Astrocyte of the cerebellum (primary cell): ENCODE data around the gene AP5Z1.

Experiments used
- DNase-seq: peaks from one replicate; pipeline ENCODE4 v3.0.0-alpha.2; 2011; ENCODE audit warnings: low read depth
- H3K4me3 ChIP-seq: 2 replicates; pipeline ENCODE4 v1.5.1; 2011; ENCODE audit warnings: mild to moderate bottlenecking, low read depth, low read length, moderate library complexity
- CTCF ChIP-seq: IDR thresholded peaks from 2 replicates; pipeline ENCODE4 v1.5.1; 2012; ENCODE audit warnings: low read length, low read depth, moderate library complexity, mild to moderate bottlenecking; ENCODE audit errors: missing control alignments
- in situ Hi-C: cut with HindIII; loops from 2 replicates; pipeline ENCODE4 v1.10.0; 2017; ENCODE audit warnings: low sequenced_read_pairs

AP5Z1 gene

DNA sequence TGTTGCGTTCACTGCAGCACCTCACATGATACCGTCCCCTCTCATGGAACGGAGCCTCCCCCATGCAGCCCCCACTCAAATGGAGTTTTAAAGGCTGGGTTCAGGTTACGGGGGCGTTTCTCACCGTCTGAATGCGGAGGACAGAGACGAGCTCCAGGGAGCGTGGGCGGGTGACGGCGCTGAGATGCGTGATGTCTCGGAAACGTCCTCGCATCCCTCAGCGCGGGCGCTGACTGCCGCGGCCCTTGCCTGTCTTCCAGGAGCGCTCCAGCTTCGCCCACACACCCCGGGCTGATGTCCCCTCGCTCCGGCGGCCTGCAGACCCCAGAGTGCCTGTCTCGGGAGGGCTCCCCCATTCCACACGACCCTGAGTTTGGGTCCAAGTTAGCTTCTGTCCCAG is 16.6 kb upstream of the AP5Z1 start:
- TF ChIP-seq CTCF = no peak
- in situ Hi-C loops = no loop called here
- no peak for DNase-seq
- H3K4me3 ChIP-seq = no peak overlapping the region

DNA sequence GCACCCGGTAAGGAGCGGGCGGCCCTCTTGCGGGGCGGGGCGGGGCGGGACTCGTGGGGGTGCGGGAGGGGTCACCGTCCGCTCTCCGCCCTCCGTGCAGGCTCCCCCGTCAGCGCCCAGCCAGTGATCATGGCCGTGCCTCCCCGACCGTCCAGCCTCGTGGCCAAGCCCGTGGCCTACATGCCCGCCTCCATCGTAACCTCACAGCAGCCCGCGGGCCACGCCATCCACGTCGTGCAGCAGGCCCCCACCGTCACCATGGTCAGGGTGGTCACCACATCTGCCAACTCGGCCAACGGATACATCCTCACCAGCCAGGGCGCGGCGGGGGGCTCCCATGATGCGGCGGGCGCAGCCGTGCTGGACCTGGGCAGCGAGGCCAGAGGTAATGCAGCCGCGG is 16.2 kb upstream of the AP5Z1 start:
- no peak for DNase-seq
- TF ChIP-seq CTCF = no peak
- in situ Hi-C loops = no loop called here
- H3K4me3 ChIP-seq = no peak overlapping the region

DNA sequence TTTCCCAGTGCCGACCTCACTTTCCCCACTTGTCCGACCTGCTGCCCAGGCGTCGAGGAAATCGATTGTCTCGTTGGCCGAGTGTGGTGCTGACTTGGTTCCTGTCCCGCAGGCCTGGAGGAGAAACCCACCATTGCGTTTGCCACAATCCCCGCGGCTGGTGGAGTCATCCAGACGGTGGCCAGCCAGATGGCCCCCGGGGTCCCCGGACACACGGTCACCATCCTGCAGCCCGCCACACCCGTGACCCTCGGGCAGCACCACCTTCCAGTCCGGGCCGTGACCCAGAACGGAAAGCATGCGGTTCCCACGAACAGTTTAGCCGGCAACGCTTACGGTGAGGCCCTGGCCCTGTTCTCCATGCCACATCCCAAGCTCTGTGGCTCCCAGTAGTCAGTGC is 14.5 kb upstream of the AP5Z1 start:
- in situ Hi-C loops = no loop called here
- TF ChIP-seq CTCF = no peak
- no peak overlapping the region for H3K4me3 ChIP-seq
- DNase-seq = no peak

DNA sequence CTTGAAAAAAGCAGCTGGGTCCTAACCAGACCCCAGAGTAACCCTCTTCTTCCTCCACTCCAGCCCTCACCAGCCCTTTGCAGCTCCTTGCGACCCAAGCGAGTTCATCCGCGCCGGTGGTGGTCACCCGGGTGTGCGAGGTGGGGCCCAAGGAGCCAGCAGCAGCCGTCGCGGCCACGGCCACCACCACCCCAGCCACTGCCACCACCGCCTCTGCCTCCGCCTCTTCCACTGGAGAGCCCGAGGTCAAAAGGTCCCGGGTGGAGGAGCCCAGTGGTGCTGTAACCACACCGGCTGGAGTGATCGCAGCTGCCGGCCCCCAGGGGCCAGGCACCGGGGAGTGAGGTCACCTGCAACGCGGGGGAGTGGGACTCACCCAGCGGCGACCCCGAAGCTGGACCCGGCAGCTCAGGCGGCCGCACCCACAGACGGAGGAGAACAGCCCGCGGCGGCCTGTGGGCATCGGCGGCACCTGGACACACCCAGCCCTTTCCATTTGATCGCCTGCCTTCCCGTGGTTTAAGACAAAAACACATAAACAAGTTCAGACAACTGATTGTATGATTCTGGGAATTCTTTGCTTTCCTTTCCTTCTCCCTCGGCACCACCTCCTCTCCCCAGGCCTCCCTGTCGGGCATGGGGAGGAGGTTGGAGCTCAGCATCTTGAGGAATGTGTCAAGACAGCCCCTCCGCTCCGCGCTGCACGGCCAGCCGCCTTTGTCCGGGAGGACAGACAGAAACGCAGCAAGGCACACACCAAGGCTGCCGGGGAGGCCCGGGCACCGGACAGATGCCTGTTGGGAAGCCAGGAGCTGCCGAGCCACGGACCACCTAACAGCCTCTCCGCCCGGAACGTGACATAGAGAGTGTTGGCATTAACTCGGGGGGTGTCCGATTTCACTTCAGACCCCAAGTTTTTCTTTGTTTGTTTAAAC is 13.0 kb upstream of the AP5Z1 start:
- DNase-seq = no peak
- TF ChIP-seq CTCF = no peak

GRCh38 chr7:4763091-4763793 is 12.2 kb upstream of the AP5Z1 start:
- no peak for DNase-seq
- TF ChIP-seq CTCF = no peak

More for the DNA sequence above, 13.0 kb upstream of the AP5Z1 start:
- in situ Hi-C loops = no loop called here
- no peak overlapping the region for H3K4me3 ChIP-seq

DNA sequence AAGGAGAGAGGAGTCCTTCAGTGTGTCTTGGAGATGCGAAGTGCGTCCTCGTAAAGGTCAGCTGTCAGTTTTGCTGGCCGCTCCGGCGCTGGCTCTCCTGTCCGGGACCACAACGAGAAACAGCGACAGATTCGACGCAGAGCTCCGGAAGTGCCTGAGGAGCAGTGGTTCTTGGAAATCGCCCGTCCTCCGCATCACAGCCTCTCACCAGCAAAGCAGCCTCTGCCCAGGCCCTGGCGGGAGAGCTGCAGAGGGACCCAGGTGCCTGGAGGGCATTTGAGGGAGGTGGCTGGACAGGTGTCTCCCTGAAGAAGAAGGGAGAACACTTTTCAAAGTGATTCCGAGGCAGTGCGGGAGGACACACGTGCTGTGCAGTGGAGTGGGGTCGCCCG is 11.6 kb upstream of the AP5Z1 start:
- in situ Hi-C loops = no loop called here
- no peak for DNase-seq
- no peak for TF ChIP-seq CTCF
- no peak overlapping the region for H3K4me3 ChIP-seq

More at GRCh38 chr7:4763091-4763793, 12.2 kb upstream of the AP5Z1 start:
- no peak overlapping the region for H3K4me3 ChIP-seq
- in situ Hi-C loops = no loop called here
